Heart left ventricle (tissue), 16 donors: ENCODE results near the gene BAIAP3. TPM values are rescaled to one million over a fixed set of nuclear protein-coding genes. Genes with fewer than 3 reads are reported as not detected.
A peak's percentile ranks its signal among the peaks of the same experiment; 100 is the strongest.

Experiments used
- ATAC-seq, 4 donors: fragments of 200-7000 bp; cut with Tn5 transposase; one replicate each; pipeline ENCODE4 v1.9.1; 2020 to 2022; ENCODE audit warnings: moderate library complexity in 4 of 4, mild to moderate bottlenecking in 3 of 4, moderate number of reproducible peaks in 1 of 4
- DNase-seq, 5 donors: peaks; one replicate each; pipeline ENCODE4 v3.0.0-alpha.2; 2020
- H3K27ac ChIP-seq, 12 donors: fragments of 200-600 bp; sonication (generic) in 4 of 12; one replicate each; pipeline versions ENCODE4 v1.5.0 to v1.8.0; 2016 to 2022; ENCODE audit warnings: mild to moderate bottlenecking in 2 of 12
- H3K27me3 ChIP-seq, 9 donors: fragments of 200-600 bp; sonication (generic) in 2 of 9; one replicate each; pipeline versions ENCODE4 v1.5.1 to v1.8.0; 2016 to 2022; ENCODE audit warnings: mild to moderate bottlenecking in 3 of 9
- H3K36me3 ChIP-seq, 9 donors: fragments of 200-600 bp; sonication (generic) in 2 of 9; one replicate each; pipeline versions ENCODE4 v1.5.0 to v1.8.0; 2018 to 2022; ENCODE audit warnings: mild to moderate bottlenecking in 2 of 9
- H3K4me1 ChIP-seq, 12 donors: fragments of 200-600 bp; sonication (generic) in 4 of 12; one replicate each; pipeline versions ENCODE4 v1.5.0 to v1.8.0; 2016 to 2022; ENCODE audit warnings: mild to moderate bottlenecking in 3 of 12
- H3K4me3 ChIP-seq, 12 donors: fragments of 200-600 bp; sonication (generic) in 4 of 12; one replicate each; pipeline versions ENCODE4 v1.5.0 to v1.8.0; 2017 to 2022; ENCODE audit warnings: mild to moderate bottlenecking in 9 of 12, moderate library complexity in 4 of 12
- H3K9me3 ChIP-seq, 12 donors: fragments of 200-600 bp; sonication (generic) in 4 of 12; one replicate each; pipeline versions ENCODE4 v1.5.0 to v1.8.0; 2016 to 2022; ENCODE audit warnings: mild to moderate bottlenecking in 1 of 12
- CTCF ChIP-seq, 12 donors: fragments of 200-600 bp; sonication (generic) in 4 of 12; IDR thresholded peaks; one replicate each; pipeline versions ENCODE4 v1.5.0 to v1.8.0; 2018 to 2022; ENCODE audit warnings: antibody characterized with exemption in 12 of 12, mild to moderate bottlenecking in 5 of 12
- POLR2A ChIP-seq, 2 donors: fragments of 450-650 bp; IDR thresholded peaks; one replicate each; pipeline ENCODE4 v1.6.1; 2017; ENCODE audit warnings: antibody characterized with exemption in 2 of 2, mild to moderate bottlenecking in 2 of 2, moderate library complexity in 2 of 2
- WGBS, 4 donors: extraction: QIAGEN DNeasy Blood & Tissue Kit in 2 of 4; methylation state at CpG; one replicate each; pipeline versions ENCODE4 v1.1.5 to v1.1.7; 2013 to 2018; 5-methylcytosine and 5-hydroxymethylcytosine counted together
- intact Hi-C, 10 donors: fragments of 100-400 bp; cut with DNase I; formaldehyde crosslinking; loops; one replicate each; pipeline versions ENCODE4 v1.11.1 to v1.14.2; 2022
- polyA plus RNA-seq, 2 donors: library from polyadenylated mRNA; stranded (reverse); fragments of 200-250 nt; gene quantifications; one replicate each; pipeline ENCODE4 v1.2.3, GENCODE V29; 2013
- total RNA-seq, 9 donors: library from RNA; depleted of rRNA in 2 of 9; stranded (reverse); fragments of >200 nt in 2 of 9; fragmentation: NEBNext Ultra II Directional in 3 of 9; extraction: Animal tissue kit (Norgen Biotek cat#: 25700) in 3 of 9; gene quantifications; one replicate each; pipeline versions ENCODE4 v1.1.0 to v1.2.4, GENCODE V29; 2016 to 2023
- donor health status: ischemic (EF 13 %, LVEDD 7.1; RV severe dilation, severe dysfunction).
- donor health status: healthy with polysubstance abuse.
- donor health status: DM: no; HTN: yes; CAD: no.
- donor health status: DM: no; HTN: no; CAD: no.
- donor health status: ischemic (EF 25% LVEDD 6.9; RV normal size, moderate dysfunction).
- donor health status: ischemic (EF 25% LVEDD 5.7; RV mildly dilated, moderate dysfunction).
- donor health status: healthy.
- donor health status: DM: yes; HTN: yes; CAD: no.
- donor health status: ischemic (EF 35%, LVEDD 5.7; RV mildly dilated, moderate dysfunction).
- donor health status: nonischemic (EF 11% LVEDD 7.7; RV severe dilation, severe dysfunction).
- donor health status: DM: yes; HTN: yes; CAD: no.
- donor health status: PGD.
- donor health status: ischemic (EF 29% LVEDD 5.4; RV normal size, mild dysfunction).
- donor health status: nonischemic (EF 23%, LVEDD 6.1; RV moderate dilation, normal function).

BAIAP3 gene
- total and polyA plus RNA-seq, 11 donors: 0.88 to 4.0 (median 2.6) TPM

GRCh38 chr16:1342526-1343427 is 9.3 kb downstream of the BAIAP3 start:
- TF ChIP-seq CTCF (IDR thresholded peaks at IDR 0.05): no peak
- no peak for TF ChIP-seq POLR2A (IDR thresholded peaks at IDR 0.05)
- Histone ChIP-seq H3K36me3 (peaks cover 0 to 6% (median 0%) of the 10 kb centered on the region in 9 donors), H3K27ac (no peak overlapping the region), H3K4me1 (peaks cover 0 to 17% (median 5%) of the 10 kb centered on the region in 12 donors), H3K9me3 (no peaks in the 10 kb centered on the region), H3K27me3 (no peaks in the 10 kb centered on the region), H3K4me3 (peak overlapping the region in 10 of 12 donors; percentile 24 to 46 (median 34))
- DNase-seq (peak; percentile 88 to 95 (median 92)), ATAC-seq (peak; percentile 93 to 98 (median 96))
- intact Hi-C loops: no loop called here
- 13 to 30% (median 24%) methylated on average over 38 to 49 of the region's 49 CpGs for WGBS, 4 donors

GRCh38 chr16:1343428-1344242 is 10.2 kb downstream of the BAIAP3 start:
- H3K4me3 ChIP-seq: peak overlapping the region in 10 of 12 donors; percentile 24 to 46 (median 34)

GRCh38 chr16:1344499-1344898 is 11.1 kb downstream of the BAIAP3 start:
- DNase-seq (no peak), ATAC-seq (no peak)
- Histone ChIP-seq H3K9me3 (no peaks in the 10 kb centered on the region), H3K4me3 (no peak overlapping the region), H3K36me3 (peaks cover 0 to 23% (median 15%) of the 10 kb centered on the region in 9 donors), H3K4me1 (peaks cover 0 to 17% (median 5%) of the 10 kb centered on the region in 12 donors), H3K27ac (no peak overlapping the region), H3K27me3 (no peaks in the 10 kb centered on the region)
- TF ChIP-seq POLR2A (IDR thresholded peaks at IDR 0.05) (no peak), CTCF (IDR thresholded peaks at IDR 0.05) (no peak)
- 91 to 94% (median 92%) methylated on average over 7 to 14 of the region's 14 CpGs for WGBS, 4 donors
- intact Hi-C loops: no loop called here

More at GRCh38 chr16:1343428-1344242, 10.2 kb downstream of the BAIAP3 start:
- ATAC-seq: no peak
- DNase-seq: no peak
- peaks cover 0 to 14% (median 7%) of the 10 kb centered on the region in 9 donors for H3K36me3 ChIP-seq
- H3K27me3 ChIP-seq: no peaks in the 10 kb centered on the region
- TF ChIP-seq CTCF (IDR thresholded peaks at IDR 0.05) (no peak), POLR2A (IDR thresholded peaks at IDR 0.05) (no peak)
- intact Hi-C loops: no loop called here
- 64 to 72% (median 70%) methylated on average over 41 to 44 of the region's 44 CpGs for WGBS, 4 donors
- no peak overlapping the region for H3K27ac ChIP-seq
- no peaks in the 10 kb centered on the region for H3K9me3 ChIP-seq
- peaks cover 0 to 17% (median 5%) of the 10 kb centered on the region in 12 donors for H3K4me1 ChIP-seq
